Activated CD4-positive, alpha-beta memory T cell treated with anti-CD3 and anti-CD28 coated beads, Interleukin-2, amount 10 ng/mL, durations not matched to agents 7 days and 5 days (primary cell): ENCODE measurements around the gene PRDM16. TPM values are rescaled to one million over a fixed set of nuclear protein-coding genes. Genes with fewer than 3 reads are reported as not detected.

Experiments used
- CTCF ChIA-PET: fragments of 350-600 bp; sonication (Branson Sonifier 250); formaldehyde crosslinking; loops from one replicate; lab custom pipeline; 2021; ENCODE audit warnings: antibody characterized with exemption, inconsistent platforms; lab: Charles Lee
- POLR2A ChIA-PET: fragments of 350-600 bp; sonication (Branson Sonifier 250); formaldehyde crosslinking; loops from one replicate; lab custom pipeline; 2021; ENCODE audit warnings: antibody characterized with exemption; lab: Charles Lee
- DNase-seq: peaks from one replicate; pipeline ENCODE4 v3.0.0-alpha.2; 2020
- H3K27ac Mint-ChIP-seq: one replicate; pipeline ENCODE4 v1.8.0; 2021; ENCODE audit warnings: mild to moderate bottlenecking, mixed read lengths
- H3K27me3 Mint-ChIP-seq: one replicate; pipeline ENCODE4 v1.8.0; 2021; ENCODE audit warnings: mixed read lengths
- H3K36me3 Mint-ChIP-seq: one replicate; pipeline ENCODE4 v1.8.0; 2021; ENCODE audit warnings: low read depth, mixed read lengths
- H3K4me1 Mint-ChIP-seq: one replicate; pipeline ENCODE4 v1.8.0; 2021; ENCODE audit warnings: mixed read lengths
- H3K4me3 Mint-ChIP-seq: one replicate; pipeline ENCODE4 v1.8.0; 2021; ENCODE audit warnings: mild to moderate bottlenecking, mixed read lengths
- H3K9me3 Mint-ChIP-seq: one replicate; pipeline ENCODE4 v1.8.0; 2021; ENCODE audit warnings: mixed read lengths
- total RNA-seq, 2 experiments: library from RNA; stranded (reverse); gene quantifications; one replicate each; pipeline ENCODE4 v1.2.3, GENCODE V29; 2021

Gene PRDM16
- total RNA-seq, 2 experiments from 2014 or later: 0.03 to 0.20 TPM

DNA sequence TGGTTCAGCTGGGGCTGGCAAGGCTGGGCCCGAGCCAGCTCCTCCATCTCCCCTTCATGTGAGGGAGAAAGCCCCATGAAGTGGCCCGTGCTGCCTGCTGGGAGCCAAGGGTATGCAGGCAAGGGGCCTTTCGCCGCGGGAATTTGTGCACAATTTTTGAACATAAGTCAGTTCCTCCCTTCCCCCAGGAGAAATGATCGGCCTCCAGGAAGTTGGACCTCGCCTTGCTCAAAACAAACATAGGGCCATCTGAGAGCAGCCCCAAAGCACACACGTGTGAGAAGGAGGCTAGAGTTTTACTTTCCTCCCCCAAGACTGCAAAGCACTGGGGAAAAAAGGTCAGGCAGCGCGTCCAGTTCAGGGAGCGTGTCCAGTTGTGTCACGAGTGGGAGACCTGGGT is 64.7 kb downstream of the PRDM16 start:
- H3K4me3 Mint-ChIP-seq: no peak overlapping the region
- no peaks in the 10 kb centered on the region for H3K36me3 Mint-ChIP-seq
- no peaks in the 10 kb centered on the region for H3K4me1 Mint-ChIP-seq
- H3K27me3 Mint-ChIP-seq: no peaks in the 10 kb centered on the region
- no peak overlapping the region for H3K27ac Mint-ChIP-seq
- POLR2A ChIA-PET: no interaction called here
- no peak for DNase-seq
- H3K9me3 Mint-ChIP-seq: no peaks in the 10 kb centered on the region
- CTCF ChIA-PET: no interaction called here

DNA sequence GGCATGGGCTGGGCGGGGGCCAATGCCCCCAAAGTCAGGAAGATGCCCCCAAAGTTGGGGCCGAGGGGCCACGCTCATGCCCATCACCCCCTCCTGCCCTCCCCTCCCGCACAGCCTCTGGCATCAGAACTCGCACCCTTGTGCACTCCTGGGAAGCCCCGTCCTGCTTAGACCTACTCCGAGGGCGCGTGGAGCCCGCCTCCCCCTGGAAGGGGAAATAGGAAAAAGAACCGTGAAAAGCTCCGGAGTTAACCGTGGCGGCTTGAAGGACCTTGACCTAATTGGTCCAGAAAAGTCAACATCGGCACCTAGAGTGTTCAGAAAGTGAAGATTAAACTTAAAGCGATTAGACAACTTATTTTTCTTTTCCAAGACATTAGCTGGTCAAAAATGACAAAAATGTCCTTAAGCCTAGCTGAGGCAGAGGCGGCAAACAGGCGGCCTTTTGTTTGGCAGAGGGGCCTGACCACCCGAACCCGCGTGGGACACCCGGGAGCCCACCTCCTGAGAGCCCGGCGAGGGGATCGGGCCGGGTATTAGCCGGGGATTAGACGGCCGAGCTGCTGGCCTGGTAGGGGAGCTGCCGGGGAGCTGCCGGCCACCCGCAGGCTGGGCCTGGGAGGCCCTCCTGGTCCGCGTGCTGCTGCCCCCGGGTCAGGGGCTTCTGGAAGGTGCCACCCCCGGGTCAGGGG is 65.5 kb downstream of the PRDM16 start:
- no peaks in the 10 kb centered on the region for H3K9me3 Mint-ChIP-seq
- DNase-seq: no peak
- H3K4me3 Mint-ChIP-seq: no peak overlapping the region
- no peaks in the 10 kb centered on the region for H3K36me3 Mint-ChIP-seq
- no peak overlapping the region for H3K27ac Mint-ChIP-seq
- ChIA-PET POLR2A (no interaction called here), CTCF (no interaction called here)
- no peaks in the 10 kb centered on the region for H3K4me1 Mint-ChIP-seq
- H3K27me3 Mint-ChIP-seq: no peaks in the 10 kb centered on the region

DNA sequence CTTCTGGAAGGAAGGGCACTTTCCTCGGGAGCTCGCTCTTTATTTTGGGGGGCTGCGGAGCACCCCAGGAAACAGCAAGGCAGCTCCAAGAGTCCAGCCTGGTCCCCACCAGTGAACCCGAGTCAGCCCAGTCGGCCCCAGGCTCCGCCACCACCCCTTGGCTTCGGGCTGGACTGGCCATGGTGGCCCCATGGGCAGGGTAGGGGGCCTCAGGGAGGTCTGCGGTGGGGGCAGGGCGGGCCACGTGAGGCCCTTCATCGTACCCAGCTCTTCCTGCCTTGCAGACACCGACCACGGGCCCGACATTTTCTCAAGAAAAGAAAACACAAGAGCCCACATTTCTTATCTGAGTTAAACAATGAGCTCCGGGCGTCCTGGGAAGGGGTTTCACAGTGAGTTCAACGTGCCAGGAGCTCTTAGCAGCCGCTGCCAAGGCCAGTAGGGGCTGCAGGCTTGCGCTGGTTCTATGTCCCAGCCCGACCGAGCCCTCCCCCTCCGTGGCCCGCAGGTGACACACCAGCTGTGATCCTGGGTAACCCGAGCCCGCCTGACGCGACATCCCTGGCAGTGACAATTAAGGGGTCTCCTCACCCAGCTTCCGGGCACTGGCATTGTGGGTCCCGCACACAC is 66.2 kb downstream of the PRDM16 start:
- CTCF ChIA-PET: no interaction called here

DNA sequence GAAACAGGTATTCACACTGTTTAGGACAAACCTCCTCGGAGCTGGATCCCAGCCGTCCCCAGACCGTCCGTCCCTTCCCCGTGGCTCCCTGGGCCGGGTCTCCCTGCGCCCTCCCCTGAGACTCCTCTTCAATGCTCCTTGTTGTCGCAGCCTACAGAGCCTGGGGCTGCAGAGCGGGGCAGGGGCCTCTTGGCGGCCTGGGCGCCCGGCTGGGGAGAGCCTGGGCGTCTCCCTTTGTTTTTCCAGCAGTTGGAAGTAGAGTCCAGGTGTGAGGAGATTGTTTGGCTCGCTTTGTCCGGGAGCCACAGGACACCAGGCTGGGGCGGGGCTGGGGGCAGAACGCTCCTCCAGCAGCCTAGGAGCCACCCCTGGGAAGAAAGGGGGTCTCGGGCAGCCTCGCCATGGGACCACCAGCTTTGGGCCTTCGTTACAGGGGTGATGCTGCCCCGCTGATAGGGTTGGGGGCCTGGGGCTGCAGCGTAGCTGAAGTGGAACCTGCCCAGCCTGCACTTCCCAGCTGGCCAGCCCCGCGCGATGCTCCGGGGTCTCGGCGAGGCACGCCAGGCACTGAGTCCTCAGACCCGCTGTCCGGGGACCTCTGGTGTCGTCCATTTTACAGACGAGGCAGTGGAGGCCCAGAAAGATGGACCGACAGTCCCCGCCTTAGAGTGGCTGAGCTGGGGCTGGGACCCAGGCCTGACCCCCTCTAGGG is 66.9 kb downstream of the PRDM16 start:
- Mint-ChIP-seq H3K36me3 (no peaks in the 10 kb centered on the region), H3K4me1 (no peaks in the 10 kb centered on the region), H3K4me3 (no peak overlapping the region), H3K27ac (no peak overlapping the region), H3K9me3 (no peaks in the 10 kb centered on the region), H3K27me3 (no peaks in the 10 kb centered on the region)
- ChIA-PET CTCF (no interaction called here), POLR2A (no interaction called here)
- no peak for DNase-seq

More for the DNA sequence above, 66.2 kb downstream of the PRDM16 start:
- Mint-ChIP-seq H3K4me1 (no peaks in the 10 kb centered on the region), H3K27ac (no peak overlapping the region), H3K9me3 (no peaks in the 10 kb centered on the region), H3K36me3 (no peaks in the 10 kb centered on the region), H3K27me3 (no peaks in the 10 kb centered on the region), H3K4me3 (no peak overlapping the region)
- POLR2A ChIA-PET: no interaction called here
- DNase-seq: no peak

DNA sequence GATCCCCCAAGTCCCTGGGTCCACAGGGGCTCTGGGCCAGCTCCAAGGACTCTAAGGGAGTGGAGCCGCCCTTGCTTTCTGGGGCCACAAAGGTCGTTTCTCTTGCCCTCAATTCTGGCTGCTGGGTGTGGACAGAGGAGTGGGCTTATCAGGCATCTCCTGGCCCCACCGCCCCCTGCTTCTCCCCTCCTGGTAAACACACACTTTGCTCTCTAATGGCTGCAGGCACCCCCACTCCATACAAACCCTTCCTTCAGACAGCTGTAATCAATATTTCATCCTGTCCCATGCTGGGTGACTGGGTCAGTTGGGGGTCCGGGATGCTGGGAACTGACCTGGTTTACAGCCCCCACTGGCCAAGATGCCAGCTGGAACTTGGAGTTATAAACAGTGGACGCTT is 67.5 kb downstream of the PRDM16 start:
- POLR2A ChIA-PET: no interaction called here
- Mint-ChIP-seq H3K4me3 (no peak overlapping the region), H3K27me3 (no peaks in the 10 kb centered on the region), H3K4me1 (no peaks in the 10 kb centered on the region), H3K27ac (no peak overlapping the region), H3K9me3 (no peaks in the 10 kb centered on the region), H3K36me3 (no peaks in the 10 kb centered on the region)
- CTCF ChIA-PET: no interaction called here
- DNase-seq: no peak

DNA sequence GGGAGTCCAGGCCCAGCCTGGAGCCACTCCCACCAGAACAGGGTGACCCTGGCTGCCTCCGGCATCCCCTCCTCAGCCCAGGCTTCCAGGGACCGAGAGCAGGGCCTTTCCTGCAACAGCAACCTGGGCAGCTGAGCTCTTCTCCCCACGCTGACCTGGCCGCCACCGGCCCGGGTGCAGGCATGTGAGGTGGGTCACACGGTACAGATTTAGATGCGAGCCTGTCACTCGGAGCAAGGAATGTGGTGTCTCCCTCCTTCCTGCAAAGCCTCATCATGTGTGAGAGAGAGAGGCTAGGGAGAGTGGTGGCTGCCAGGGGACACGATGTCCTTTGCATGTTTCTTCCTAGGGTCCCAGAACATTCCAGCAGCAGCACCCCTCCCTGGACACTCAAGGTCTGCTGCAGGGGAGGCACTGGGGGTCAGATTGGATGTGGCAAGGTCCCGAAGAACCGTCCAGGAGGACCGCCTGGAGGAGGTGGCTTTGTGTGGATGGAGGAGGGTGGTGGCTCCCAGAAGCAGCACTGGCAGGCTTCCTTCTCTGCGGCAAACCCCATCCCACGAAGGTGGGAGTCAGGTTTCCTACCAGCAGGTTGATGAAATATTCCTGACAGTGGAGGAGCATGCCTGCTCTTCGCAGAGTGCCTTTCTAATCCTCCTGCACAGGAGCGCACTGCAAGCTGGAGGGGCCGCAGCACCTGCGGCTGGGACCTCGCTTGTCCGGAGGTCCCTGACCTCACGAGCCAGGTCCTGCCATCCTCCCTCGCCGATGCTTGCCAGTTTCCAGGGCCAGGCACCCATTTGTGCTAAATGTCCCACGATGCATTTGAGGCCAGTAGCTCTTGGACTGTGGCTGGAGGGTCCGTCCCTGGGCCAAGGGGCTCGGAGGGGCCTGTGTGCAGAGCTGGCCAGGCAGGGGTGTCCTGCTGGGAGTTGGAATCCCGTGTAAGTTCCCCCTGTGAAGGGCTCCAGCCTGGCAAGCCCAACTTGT is 68.4 kb downstream of the PRDM16 start:
- ChIA-PET POLR2A (no interaction called here), CTCF (no interaction called here)
- no peak overlapping the region for H3K4me3 Mint-ChIP-seq
- no peaks in the 10 kb centered on the region for H3K9me3 Mint-ChIP-seq
- DNase-seq: no peak
- no peaks in the 10 kb centered on the region for H3K27me3 Mint-ChIP-seq
- H3K4me1 Mint-ChIP-seq: no peaks in the 10 kb centered on the region
- H3K27ac Mint-ChIP-seq: no peak overlapping the region
- no peaks in the 10 kb centered on the region for H3K36me3 Mint-ChIP-seq

DNA sequence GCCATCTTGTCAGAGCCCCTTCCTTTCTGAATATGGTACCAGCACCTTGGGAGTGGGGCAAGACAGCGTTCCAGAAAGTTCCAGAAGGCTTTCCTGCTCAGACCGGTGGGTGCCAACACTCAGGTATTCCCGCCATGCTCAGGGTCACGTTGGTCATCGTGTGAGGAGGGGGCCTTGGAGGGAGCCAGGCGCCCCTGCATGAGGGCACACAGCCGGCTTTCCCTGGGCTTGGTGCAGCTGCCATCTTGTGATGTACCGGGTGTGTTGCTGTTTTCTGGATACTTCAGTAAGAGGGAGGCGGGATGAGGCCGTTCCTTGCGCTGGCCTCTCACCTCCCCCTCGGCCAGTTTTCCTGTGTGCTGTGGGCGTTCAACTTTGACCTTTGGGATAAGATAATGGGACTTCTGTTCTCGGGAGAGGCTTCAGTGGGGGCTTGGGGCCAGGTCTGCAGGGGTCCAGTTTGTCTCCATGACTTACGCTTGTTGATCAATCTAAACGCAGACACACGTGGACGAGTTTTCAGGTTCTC is 69.7 kb downstream of the PRDM16 start:
- Mint-ChIP-seq H3K27me3 (no peaks in the 10 kb centered on the region), H3K36me3 (no peaks in the 10 kb centered on the region), H3K4me3 (no peak overlapping the region), H3K4me1 (no peaks in the 10 kb centered on the region), H3K27ac (no peak overlapping the region), H3K9me3 (no peaks in the 10 kb centered on the region)
- CTCF ChIA-PET: no interaction called here
- DNase-seq: no peak
- POLR2A ChIA-PET: no interaction called here

DNA sequence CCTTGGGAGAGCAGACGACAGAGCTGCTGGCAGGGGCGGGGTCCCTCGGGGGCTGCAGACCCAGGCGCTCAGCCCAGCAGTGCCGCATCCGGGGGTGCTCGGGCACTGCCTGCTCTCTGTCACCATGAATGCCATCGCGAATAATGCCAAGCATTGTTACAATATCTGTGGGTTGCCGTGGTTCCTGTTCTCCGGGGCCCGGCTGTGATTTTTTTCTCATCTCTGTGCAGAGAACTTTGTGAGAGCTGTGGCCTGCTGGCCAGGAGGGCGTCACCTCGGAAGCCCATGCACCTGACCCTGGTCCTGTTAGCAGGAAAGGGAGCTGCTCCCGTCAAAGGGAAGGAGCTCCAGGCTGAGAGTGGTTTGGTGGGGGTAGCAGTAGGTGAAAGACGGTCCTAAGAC is 70.4 kb downstream of the PRDM16 start:
- Mint-ChIP-seq H3K27ac (no peak overlapping the region), H3K4me1 (no peaks in the 10 kb centered on the region), H3K9me3 (no peaks in the 10 kb centered on the region), H3K4me3 (no peak overlapping the region), H3K27me3 (no peaks in the 10 kb centered on the region), H3K36me3 (no peaks in the 10 kb centered on the region)
- POLR2A ChIA-PET: no interaction called here
- CTCF ChIA-PET: no interaction called here
- DNase-seq: no peak

DNA sequence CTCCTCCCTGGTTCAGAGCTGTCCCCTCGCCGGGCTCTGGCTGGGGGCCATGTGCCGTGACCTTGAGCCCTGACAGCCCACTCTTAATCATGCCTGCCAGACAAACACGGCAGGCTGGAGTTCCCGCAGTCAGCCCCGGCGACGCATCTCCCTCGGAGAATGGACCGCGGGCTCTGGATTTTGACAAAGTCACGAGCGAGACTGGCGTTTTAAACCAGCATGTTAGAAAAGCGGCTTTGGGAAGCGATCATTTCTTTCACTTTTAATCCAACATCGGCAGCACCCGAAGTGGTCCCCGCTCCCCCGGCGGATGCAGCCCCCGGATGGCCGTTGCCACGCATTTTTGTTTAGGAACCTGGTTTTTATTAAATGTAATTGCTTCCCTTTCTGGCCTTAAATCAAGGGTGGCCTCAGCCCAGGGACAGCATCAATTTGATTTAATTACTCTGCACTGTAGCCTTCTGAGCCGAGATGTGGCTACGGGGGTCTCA is 70.9 kb downstream of the PRDM16 start:
- H3K27me3 Mint-ChIP-seq: no peaks in the 10 kb centered on the region
- no peak overlapping the region for H3K27ac Mint-ChIP-seq
- H3K4me1 Mint-ChIP-seq: no peaks in the 10 kb centered on the region
- ChIA-PET POLR2A (no interaction called here), CTCF (no interaction called here)
- H3K9me3 Mint-ChIP-seq: no peaks in the 10 kb centered on the region
- no peak for DNase-seq
- H3K4me3 Mint-ChIP-seq: no peak overlapping the region
- no peaks in the 10 kb centered on the region for H3K36me3 Mint-ChIP-seq

DNA sequence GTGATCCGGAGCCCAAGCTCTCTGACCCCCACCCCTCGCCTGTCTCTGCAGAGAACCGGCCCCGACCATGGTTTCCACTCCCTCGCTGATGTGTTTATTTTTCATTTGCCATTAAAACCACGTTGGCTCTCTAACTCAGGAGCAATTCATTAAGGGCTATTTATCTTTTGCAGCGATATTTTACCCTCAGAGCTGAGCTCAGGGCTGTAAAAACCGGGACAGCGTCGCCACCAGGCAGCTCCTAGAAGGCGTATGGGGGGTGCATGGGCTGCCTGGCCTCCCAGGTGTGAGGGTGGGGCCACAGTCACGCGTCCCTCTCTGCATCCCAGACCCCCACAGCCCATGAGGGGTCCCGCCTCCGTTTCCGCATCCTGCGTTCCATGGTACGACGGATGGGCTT is 71.4 kb downstream of the PRDM16 start:
- CTCF ChIA-PET: no interaction called here
- Mint-ChIP-seq H3K4me3 (no peak overlapping the region), H3K27ac (no peak overlapping the region), H3K27me3 (no peaks in the 10 kb centered on the region), H3K9me3 (no peaks in the 10 kb centered on the region), H3K36me3 (no peaks in the 10 kb centered on the region), H3K4me1 (no peaks in the 10 kb centered on the region)
- POLR2A ChIA-PET: no interaction called here
- DNase-seq: no peak

DNA sequence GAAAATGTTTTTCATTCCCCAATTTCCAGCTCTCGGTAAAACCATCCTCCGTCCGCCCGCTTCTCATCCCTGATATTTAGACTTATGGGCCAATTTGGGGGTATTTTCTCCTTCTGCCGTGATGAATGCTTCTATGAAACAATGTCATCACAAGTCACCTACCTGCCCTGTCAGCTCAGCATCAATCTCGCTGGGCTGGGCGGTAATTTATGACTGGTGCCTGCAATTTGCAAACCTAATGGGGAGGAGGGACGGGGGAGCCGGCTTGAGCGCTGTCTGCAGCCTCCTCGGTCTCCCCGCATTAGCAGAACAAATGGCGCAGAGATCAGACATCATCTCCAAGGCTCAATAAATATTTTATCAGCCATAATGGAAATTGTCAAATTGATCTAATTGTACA is 72.1 kb downstream of the PRDM16 start:
- no peak for DNase-seq
- ChIA-PET POLR2A (no interaction called here), CTCF (no interaction called here)
- Mint-ChIP-seq H3K9me3 (no peaks in the 10 kb centered on the region), H3K27me3 (no peaks in the 10 kb centered on the region), H3K4me1 (no peaks in the 10 kb centered on the region), H3K4me3 (no peak overlapping the region), H3K27ac (no peak overlapping the region), H3K36me3 (no peaks in the 10 kb centered on the region)

DNA sequence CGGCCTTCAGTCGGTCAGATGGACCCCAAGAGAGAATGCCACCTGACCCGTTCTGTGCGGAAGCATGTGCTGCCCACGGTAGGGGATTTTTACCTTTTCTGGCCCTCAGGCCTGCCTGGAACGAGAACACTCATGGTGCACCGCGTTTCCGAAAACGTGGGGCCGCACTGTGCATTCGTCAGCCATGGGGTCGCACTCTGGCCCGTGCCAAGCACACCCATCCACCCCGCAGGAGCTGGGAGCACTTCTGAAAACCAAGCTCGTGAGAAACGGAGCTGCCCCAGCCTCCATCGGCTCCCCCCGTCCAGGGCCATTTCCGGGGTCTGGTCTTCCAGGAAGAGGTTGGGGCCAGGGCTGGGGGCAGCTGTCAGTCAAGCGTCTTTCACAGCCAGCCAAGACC is 72.8 kb downstream of the PRDM16 start:
- DNase-seq: no peak
- no peaks in the 10 kb centered on the region for H3K36me3 Mint-ChIP-seq
- H3K9me3 Mint-ChIP-seq: peaks cover under 1% of the 10 kb centered on the region
- POLR2A ChIA-PET: no interaction called here
- H3K4me1 Mint-ChIP-seq: no peaks in the 10 kb centered on the region
- H3K27ac Mint-ChIP-seq: no peak overlapping the region
- no peaks in the 10 kb centered on the region for H3K27me3 Mint-ChIP-seq
- CTCF ChIA-PET: no interaction called here
- no peak overlapping the region for H3K4me3 Mint-ChIP-seq
